GM10248 (cell line): ENCODE results near the gene RPL36A.

Experiments
- CTCF ChIA-PET: fragments of 300-600 bp; sonication (Branson Sonifier 250); formaldehyde crosslinking; extraction: SDS; loops from one replicate; lab custom pipeline; 2021; ENCODE audit warnings: antibody characterized with exemption; lab: Yijun Ruan, JAX
- POLR2A ChIA-PET: fragments of 350-650 bp; sonication (Branson Sonifier 250); formaldehyde crosslinking; extraction: SDS; loops from one replicate; lab custom pipeline; 2020; ENCODE audit warnings: antibody characterized with exemption; lab: Yijun Ruan, JAX
- DNase-seq: peaks from one replicate; pipeline ENCODE4 v3.0.0; 2012; ENCODE audit errors: extremely low spot score
- CTCF ChIP-seq: IDR thresholded peaks from 2 replicates; pipeline ENCODE4 v1.5.1; 2012; ENCODE audit warnings: mild to moderate bottlenecking, low read depth; ENCODE audit errors: extremely low read depth, missing control alignments, control extremely low read depth

Gene RPL36A

GRCh38 chrX:101359966-101360365, 30.8 kb upstream of the RPL36A start:
- no peak for TF ChIP-seq CTCF
- CTCF ChIA-PET, result no interaction called here
- POLR2A ChIA-PET, result no interaction called here
- no peak for DNase-seq

GRCh38 chrX:101360390-101360789, 30.4 kb upstream of the RPL36A start:
- ChIA-PET CTCF (no interaction called here), POLR2A (no interaction called here)
- DNase-seq, result no peak
- TF ChIP-seq CTCF, result no peak

GRCh38 chrX:101362116-101362515, 28.7 kb upstream of the RPL36A start:
- POLR2A ChIA-PET, result no interaction called here
- no peak for DNase-seq
- CTCF ChIA-PET, result no interaction called here
- no peak for TF ChIP-seq CTCF

- CTCF ChIA-PET, result no interaction called here
- no peak for DNase-seq
- POLR2A ChIA-PET, result no interaction called here
- no peak for TF ChIP-seq CTCF
These were observed 28.1 kb upstream of the RPL36A start for GRCh38 chrX:101362757-101363156.

GRCh38 chrX:101365301-101365795, 25.5 kb upstream of the RPL36A start:
- ChIA-PET CTCF (interaction anchor here (1.3 to 1.5 kb wide), 2 partner anchors 16 to 25 kb away, joined by 3 to 5 read pairs; partner anchors contain the start of genes RPL36A and TIMM8A), POLR2A (no interaction called here)
- DNase-seq, result no peak
- no peak for TF ChIP-seq CTCF

- TF ChIP-seq CTCF, result no peak
- POLR2A ChIA-PET, result no interaction called here
- CTCF ChIA-PET, result interaction anchor here (1.9 kb wide), 1 partner anchor 13 kb away, joined by 4 read pairs; no protein-coding TSS in a partner anchor
- no peak for DNase-seq
These were observed 22.0 kb upstream of the RPL36A start for GRCh38 chrX:101368800-101369199.
